ENCODE data around the gene MOB3B.
"Not testable (repeated sequence)": the region's sequence is repeated elsewhere in the genome, so short reads cannot be mapped to it uniquely, and the experiment has no call there.

The MOB3B gene

DNA sequence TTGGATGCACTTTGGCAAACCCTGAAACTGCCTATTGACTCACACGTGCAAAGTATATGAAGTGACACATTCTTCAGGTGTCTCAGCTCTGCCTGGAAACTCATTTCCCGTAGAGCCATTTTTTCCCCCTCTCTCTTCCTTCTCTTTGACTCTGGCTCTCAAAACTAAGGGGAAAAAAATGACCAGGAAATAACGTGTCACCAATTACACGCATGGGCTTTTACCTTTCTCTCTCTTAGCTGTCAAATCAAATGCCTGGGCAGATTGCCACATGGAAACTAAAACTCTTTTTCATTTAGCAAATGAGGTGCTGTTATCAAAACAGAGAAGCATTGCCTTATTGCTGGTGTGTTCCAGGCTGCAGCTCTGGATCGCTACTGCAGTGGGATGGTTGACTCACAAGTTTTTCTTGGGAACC is 23.9 kb downstream of the MOB3B start:
- H3K9me3 ChIP-seq: no peaks in the 10 kb centered on the region
- H3K36me3 ChIP-seq: no peaks in the 10 kb centered on the region
- TF ChIP-seq, protein P1, sequence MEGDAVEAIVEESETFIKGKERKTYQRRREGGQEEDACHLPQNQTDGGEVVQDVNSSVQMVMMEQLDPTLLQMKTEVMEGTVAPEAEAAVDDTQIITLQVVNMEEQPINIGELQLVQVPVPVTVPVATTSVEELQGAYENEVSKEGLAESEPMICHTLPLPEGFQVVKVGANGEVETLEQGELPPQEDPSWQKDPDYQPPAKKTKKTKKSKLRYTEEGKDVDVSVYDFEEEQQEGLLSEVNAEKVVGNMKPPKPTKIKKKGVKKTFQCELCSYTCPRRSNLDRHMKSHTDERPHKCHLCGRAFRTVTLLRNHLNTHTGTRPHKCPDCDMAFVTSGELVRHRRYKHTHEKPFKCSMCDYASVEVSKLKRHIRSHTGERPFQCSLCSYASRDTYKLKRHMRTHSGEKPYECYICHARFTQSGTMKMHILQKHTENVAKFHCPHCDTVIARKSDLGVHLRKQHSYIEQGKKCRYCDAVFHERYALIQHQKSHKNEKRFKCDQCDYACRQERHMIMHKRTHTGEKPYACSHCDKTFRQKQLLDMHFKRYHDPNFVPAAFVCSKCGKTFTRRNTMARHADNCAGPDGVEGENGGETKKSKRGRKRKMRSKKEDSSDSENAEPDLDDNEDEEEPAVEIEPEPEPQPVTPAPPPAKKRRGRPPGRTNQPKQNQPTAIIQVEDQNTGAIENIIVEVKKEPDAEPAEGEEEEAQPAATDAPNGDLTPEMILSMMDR (IDR thresholded peaks at IDR 0.05): no peak
- no peak overlapping the region for H3K4me3 ChIP-seq (ENCODE audit: low read depth in 1 of 2, low read length in 1 of 2)
- no peaks in the 10 kb centered on the region for H3K4me1 ChIP-seq (ENCODE audit: control insufficient read depth in 1 of 2, insufficient read depth in 1 of 2, low read depth in 1 of 2, low read length in 1 of 2)
- no peaks in the 10 kb centered on the region for H3K27me3 ChIP-seq
- no peak overlapping the region for H3K27ac ChIP-seq

DNA sequence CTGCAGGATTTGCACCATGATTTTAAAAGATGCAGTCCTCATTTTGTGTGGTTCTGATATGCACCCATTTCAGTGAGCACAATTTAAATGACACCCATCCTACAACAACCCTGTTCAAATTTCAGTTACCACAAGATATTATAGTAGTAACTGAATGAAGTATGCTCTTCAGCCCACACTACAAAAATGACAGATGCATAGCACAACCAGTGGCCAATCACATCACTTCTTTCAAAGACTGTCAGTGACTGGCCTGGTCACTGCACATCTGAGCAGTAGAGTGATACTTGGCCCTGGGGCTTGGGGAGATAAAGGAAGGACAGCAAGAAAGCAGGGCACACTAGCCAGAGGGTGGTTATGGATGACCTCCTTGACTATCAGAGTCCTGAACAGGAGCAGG is 25.4 kb downstream of the MOB3B start:
- Histone ChIP-seq H3K4me3 (ENCODE audit: low read depth in 1 of 2, low read length in 1 of 2) (no peak overlapping the region), H3K27ac (no peak overlapping the region), H3K36me3 (no peaks in the 10 kb centered on the region), H3K9me3 (no peaks in the 10 kb centered on the region), H3K4me1 (ENCODE audit: control insufficient read depth in 1 of 2, insufficient read depth in 1 of 2, low read depth in 1 of 2, low read length in 1 of 2) (no peaks in the 10 kb centered on the region), H3K27me3 (no peaks in the 10 kb centered on the region)
- TF ChIP-seq, protein P1 (IDR thresholded peaks at IDR 0.05): no peak

DNA sequence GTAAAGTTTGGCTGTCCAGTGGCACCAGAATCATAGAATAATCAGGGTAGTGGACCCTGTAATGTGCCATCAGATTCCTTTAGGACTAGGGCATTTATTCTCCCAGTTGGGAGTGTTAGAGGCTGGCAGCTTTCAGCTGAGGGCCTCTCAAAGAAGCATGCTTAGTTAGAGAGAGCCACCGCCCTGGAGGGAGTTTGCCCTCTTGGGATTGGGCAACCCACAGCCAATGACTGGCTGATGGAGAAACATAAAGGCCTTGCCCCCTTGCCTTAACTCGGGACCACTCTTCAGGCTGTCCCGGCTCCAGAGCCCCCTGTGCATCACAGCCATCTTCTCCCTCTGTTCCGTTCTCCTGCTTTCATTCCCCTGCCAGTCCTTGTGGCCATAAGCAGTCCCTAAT is 26.0 kb downstream of the MOB3B start:
- H3K27me3 ChIP-seq: no peaks in the 10 kb centered on the region
- no peaks in the 10 kb centered on the region for H3K36me3 ChIP-seq
- no peaks in the 10 kb centered on the region for H3K4me1 ChIP-seq (ENCODE audit: control insufficient read depth in 1 of 2, insufficient read depth in 1 of 2, low read depth in 1 of 2, low read length in 1 of 2)
- no peaks in the 10 kb centered on the region for H3K9me3 ChIP-seq
- H3K4me3 ChIP-seq (ENCODE audit: low read depth in 1 of 2, low read length in 1 of 2): no peak overlapping the region
- H3K27ac ChIP-seq: no peak overlapping the region
- TF ChIP-seq, protein P1 (IDR thresholded peaks at IDR 0.05): no peak

DNA sequence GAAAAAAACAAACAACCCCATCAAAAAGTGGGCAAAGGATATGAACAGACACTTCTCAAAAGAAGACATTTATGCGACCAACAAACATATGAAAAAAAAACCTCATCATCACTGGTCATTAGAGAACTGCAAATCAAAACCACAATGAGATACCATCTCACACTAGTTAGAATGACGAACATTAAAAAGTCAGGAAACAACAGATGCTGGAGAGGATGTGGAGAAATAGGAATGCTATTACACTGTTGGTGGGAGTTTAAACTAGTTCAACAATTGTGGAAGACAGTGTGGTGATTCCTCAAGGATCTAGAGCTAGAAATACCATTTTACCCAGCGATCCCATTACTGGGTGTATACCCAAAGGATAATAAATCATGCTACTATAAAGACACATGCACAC is 28.7 kb downstream of the MOB3B start:
- not testable (repeated sequence) for H3K4me3 ChIP-seq (ENCODE audit: low read depth in 1 of 2, low read length in 1 of 2); H3K4me1 ChIP-seq (ENCODE audit: control insufficient read depth in 1 of 2, insufficient read depth in 1 of 2, low read depth in 1 of 2, low read length in 1 of 2); H3K36me3 ChIP-seq; H3K9me3 ChIP-seq; H3K27ac ChIP-seq; H3K27me3 ChIP-seq

DNA sequence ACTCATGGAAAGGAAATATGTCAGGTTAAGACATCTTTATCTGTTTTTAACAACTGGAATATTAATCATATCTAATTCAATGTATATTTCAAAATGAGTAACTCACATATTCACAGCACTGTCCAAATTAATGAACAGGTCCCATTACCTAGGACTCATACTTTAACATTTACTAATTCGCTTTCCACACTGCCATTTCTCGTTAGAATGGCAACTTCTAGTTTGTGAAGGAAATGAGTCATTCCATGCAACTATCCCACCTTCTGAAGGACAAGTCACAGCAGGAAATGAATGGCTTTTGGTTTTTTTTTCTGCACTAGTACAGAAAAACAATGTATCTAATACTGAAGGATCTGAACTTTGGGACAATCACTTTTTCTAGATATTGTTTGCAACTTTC is 30.2 kb downstream of the MOB3B start:
- TF ChIP-seq, protein P1 (IDR thresholded peaks at IDR 0.05): no peak
- Histone ChIP-seq H3K4me3 (ENCODE audit: low read depth in 1 of 2, low read length in 1 of 2) (no peak overlapping the region), H3K36me3 (no peaks in the 10 kb centered on the region), H3K27me3 (no peaks in the 10 kb centered on the region), H3K9me3 (no peaks in the 10 kb centered on the region), H3K4me1 (ENCODE audit: control insufficient read depth in 1 of 2, insufficient read depth in 1 of 2, low read depth in 1 of 2, low read length in 1 of 2) (no peaks in the 10 kb centered on the region), H3K27ac (no peak overlapping the region)

DNA sequence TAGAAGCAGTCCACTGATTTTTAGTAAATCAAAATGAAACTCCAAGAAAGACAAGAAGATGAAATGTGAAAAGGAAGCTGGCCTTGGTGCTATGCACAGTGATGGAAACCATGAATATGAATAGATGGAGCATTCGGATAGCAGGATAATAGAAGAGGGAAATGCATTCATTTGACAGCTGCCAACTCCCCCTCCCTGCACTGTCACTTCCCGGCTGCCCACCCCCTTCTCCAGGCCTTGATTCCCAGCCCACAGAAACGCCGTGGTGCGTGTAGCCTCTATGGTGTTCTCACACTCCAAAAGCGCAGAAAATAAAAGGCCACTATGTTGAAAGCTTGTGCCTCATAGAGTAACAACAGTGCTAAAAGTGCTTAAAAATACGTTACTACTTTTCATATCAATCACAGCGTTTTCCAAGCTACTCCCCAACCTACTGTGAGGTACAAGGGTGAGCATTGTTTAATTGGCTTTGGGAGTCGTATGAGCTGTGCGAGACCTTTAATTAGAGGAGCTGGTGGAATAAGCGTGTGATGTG is 31.7 kb downstream of the MOB3B start:
- TF ChIP-seq, protein P1 (IDR thresholded peaks at IDR 0.05): no peak
- H3K4me1 ChIP-seq (ENCODE audit: control insufficient read depth in 1 of 2, insufficient read depth in 1 of 2, low read depth in 1 of 2, low read length in 1 of 2): no peaks in the 10 kb centered on the region
- H3K9me3 ChIP-seq: no peaks in the 10 kb centered on the region
- H3K27me3 ChIP-seq: no peaks in the 10 kb centered on the region
- no peak overlapping the region for H3K27ac ChIP-seq
- no peaks in the 10 kb centered on the region for H3K36me3 ChIP-seq
- H3K4me3 ChIP-seq (ENCODE audit: low read depth in 1 of 2, low read length in 1 of 2): no peak overlapping the region
